Islet precursor cell (in vitro differentiated cells): Measurements from ENCODE around the gene DOCK7.

ENCODE experiments used
- DNase-seq: peaks from one replicate; pipeline ENCODE4 v3.0.0-alpha.2; 2018

DOCK7 gene

DNA sequence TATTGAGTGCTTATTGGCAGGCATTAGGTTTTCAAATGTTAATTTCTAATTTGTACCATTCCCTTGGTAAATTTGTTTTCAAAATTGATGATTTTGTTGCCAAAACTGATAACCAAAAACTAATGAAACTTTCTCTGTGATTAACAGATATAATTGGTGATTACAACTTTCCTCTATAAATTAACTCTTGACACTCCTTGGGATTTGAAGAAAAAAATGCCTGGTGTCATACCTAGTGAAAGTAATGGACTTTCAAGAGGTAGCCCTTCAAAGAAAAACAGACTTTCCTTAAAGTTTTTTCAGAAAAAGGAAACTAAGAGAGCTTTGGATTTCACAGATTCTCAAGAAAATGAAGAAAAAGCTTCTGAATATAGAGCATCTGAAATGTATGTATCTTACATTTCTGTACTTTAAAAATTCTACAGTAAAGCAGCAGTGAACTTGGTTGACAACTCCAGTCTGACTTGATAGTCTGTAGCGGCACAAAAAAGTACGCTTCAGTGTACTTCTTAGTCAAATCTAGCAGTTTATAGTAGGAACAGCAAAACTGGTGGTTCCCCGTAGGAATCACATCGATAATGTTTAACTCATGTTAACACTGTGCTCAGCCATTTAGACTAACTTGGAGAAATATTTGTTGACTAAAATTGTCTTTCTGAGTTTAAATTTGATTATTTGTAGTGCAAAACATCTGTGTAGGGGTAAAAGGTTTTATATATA, 248.4 kb downstream of the DOCK7 start:
- DNase-seq, result no peak

DNA sequence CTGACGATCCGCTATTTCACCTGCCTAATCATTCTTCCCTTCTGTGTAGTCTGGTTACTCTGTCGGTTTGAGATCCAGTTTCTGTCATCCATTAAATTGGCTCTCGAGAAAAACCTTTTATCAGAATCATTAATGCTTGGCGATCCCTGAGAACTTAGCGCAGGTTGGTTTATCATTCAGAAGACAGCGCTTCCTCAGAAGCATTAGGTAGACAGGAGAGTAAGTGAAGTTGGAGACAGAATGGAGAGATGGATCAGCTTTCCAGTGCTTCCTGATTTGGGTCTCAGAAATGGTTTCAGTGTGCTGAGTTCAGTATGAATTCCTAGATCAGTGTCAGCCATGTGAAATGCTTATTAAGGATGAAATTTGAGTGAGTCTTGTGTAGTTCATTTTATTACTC, 250.0 kb downstream of the DOCK7 start:
- DNase-seq, result no peak

GRCh38 chr1:62437273-62437940, 250.8 kb downstream of the DOCK7 start:
- DNase-seq, result no peak

GRCh38 chr1:62436466-62437272, 251.5 kb downstream of the DOCK7 start, which contains the start of gene USP1:
Gene USP1 (plus strand): TSS chr1:62437049. CDS start chr1:62439868, 2,819 bp downstream.
- peak; percentile 100 for DNase-seq

GRCh38 chr1:62436039-62436465, 252.1 kb downstream of the DOCK7 start:
- DNase-seq, result no peak

DNA sequence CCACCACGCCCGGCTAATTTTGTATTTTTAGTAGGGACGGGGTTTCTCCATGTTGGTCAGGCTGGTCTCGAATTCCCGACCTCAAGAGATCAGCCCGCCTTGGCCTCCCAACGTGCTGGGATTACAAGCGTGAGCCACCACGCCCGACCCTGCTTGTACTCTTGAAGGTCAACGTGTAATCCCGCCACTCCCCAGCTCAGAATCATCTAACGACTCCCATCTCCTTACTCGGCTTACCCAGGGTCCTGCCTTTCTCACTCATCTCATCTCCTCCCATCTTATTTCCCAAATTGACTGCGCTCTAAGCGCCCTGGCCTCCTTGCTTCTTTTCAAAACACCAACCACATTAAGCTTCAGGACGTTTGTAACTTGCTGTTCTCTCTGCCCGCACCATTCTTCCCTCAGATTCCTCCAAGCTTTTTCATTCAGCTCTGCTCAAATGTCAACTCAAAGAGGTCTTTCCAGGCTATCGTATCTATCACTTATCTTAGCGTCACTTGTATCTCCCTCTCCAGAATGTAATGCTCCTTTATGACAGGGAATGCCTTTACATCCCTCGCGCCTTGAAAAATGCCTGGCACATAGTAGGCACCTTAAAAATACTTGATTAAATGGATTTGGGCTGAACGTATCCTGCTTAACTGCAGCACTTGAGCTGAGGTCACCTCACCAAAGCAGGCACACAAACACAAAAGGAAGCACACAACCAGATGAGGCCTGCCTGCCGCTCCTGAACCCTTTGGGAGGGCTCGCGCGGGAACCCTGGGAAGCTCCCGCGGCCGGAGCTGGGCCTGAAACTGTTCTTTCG, 252.8 kb downstream of the DOCK7 start:
- no peak for DNase-seq

DNA sequence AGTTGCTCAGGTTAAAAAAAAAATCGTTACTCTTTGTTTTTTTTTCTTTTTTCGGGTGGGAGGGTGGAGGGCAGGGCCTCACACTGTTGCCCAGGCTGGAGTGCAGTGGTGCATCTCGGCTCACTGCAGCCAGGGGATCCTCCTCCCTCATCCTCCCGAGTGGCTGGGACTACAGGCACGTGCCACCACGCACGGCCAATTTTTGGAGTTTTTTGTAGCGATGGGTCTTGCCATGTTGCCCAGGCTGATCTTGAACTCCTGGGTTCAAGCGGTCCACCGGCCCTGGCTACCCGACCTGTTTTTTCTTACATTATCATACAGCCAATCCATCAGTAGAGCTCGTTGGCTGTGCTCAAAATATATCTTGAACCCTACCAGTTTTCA, 253.6 kb downstream of the DOCK7 start:
- no peak for DNase-seq

DNA sequence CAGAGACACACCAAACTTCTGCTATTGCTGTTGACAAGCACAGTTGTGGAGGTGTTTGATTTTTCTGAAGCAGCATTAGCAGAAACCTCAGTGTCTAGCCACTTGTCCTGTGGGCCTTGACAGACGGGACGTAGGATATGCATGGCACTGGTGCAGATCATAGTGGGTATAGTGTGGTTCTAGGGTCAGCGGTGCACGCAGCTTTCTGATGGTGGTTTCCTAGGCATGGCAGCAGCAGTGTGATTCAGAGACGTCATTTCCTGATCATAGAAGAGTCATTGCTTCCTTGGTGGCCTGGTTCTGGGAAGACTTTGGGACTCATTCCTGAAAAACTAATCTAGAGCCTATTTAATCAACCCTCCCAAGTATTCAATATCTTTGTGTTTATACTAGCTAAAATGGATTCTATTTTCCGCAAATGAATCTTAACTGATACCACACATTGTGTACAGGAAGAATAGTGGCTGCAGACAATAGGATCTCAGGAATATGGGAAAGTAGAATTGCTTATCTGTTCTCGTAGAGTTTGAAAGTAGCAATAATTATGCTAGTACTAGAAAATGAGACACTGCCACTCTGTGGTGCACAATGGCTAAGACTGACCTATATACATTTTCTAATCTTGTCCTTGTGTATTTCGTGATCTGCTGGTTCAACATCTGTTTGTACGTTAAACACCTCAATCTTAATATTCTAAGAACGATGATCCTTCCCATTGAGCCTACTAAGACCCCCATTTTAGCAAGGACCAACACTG, 254.1 kb downstream of the DOCK7 start:
- no peak for DNase-seq

GRCh38 chr1:62429581-62429980, 258.6 kb downstream of the DOCK7 start:
- DNase-seq, result no peak

DNA sequence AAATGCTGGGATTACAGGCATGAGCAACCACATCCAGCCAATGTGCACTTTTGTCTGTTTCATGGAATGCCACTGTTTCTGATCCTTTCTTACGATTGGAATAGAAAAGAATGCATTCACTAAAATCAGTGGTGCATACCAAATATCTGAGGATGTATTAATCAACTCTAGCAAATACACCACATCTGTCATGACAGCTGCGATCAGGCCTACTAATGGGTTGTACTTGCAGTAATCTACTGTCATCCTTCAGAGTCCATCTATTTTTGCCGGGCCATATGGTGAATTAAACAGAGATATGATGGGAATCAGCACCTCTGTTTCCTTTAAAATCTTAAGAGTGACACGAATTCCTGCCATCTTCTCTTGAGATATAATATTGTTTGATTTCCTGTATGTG, 259.8 kb downstream of the DOCK7 start:
- DNase-seq, result no peak

DNA sequence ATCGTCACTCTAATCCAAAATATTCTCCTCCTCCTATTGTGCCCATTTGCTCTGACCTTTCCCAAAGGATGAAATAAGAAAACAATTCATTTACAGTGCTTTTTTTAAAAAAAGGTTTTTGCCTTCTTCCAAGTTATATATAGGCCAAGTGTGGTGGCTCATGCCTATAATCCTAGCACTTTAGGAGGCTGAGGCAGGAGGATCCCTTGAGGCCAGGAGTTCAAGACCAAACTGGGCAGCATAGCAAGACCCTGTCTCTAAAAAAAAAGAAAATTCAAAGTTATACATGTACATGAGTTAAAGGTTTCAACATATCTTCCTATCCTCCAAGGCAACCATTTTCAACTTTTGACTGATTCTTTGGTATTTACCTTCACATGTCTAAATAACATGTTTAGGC, 261.4 kb downstream of the DOCK7 start:
- no peak for DNase-seq

DNA sequence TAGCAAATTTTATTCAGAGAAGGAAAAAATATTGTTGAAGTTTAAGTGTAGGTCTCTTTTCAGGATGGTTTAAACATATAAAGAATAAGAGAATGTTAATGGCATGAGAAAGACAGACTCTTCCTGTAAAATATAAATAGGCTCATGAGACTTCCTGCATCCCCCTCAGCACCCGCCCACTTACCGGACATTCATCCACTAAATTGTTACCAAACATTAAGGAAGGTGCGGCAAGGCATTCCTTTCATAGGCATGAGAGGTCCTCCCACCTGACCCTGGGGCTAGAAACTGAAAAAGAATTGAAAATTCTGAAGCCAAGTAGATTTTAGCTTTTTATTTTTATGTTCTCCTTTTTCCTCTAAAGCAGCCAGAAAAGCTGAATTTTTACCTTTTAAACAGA, 261.9 kb downstream of the DOCK7 start:
- no peak for DNase-seq

DNA sequence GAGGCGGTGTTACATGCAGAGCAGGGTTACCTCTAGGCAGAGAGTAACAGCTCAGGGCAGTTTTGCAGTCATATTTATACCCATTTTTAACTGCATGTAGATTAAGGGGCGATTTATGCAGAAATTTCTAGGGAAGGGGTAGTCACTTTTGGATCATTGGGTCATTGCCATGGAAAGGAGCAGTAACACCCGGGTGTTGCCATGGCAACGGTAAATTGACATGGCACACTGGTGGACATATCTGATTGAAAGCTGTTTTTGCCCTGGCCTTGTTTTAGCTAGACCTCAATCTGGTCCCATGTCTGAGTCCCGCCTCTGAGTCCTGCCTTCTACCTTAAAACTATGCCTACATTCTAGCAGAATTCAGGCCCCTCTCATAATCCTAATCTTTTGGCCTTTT, 263.1 kb downstream of the DOCK7 start:
- no peak for DNase-seq

DNA sequence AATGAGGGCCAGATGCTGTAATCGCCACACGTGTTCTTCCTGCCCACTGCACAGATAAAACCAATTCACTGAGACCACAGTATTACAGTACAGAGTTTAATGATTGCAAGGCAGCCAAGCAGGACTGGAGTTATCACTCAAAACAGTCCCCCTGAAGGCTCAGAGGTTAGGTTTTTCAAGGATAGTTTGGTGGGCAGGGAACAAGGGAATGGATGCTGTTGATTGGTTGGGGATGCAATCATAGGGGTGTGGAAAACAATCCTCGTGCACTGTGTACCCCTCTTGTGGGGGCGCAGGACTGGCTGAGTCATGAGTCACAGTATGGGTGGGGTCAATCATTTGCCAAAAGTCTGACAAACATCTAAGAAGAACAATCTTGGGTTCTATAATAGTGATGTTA, 263.8 kb downstream of the DOCK7 start:
- no peak for DNase-seq

GRCh38 chr1:62423580-62424242, 264.5 kb downstream of the DOCK7 start:
- no peak for DNase-seq

GRCh38 chr1:62420214-62420613, 268.0 kb downstream of the DOCK7 start:
- no peak for DNase-seq

DNA sequence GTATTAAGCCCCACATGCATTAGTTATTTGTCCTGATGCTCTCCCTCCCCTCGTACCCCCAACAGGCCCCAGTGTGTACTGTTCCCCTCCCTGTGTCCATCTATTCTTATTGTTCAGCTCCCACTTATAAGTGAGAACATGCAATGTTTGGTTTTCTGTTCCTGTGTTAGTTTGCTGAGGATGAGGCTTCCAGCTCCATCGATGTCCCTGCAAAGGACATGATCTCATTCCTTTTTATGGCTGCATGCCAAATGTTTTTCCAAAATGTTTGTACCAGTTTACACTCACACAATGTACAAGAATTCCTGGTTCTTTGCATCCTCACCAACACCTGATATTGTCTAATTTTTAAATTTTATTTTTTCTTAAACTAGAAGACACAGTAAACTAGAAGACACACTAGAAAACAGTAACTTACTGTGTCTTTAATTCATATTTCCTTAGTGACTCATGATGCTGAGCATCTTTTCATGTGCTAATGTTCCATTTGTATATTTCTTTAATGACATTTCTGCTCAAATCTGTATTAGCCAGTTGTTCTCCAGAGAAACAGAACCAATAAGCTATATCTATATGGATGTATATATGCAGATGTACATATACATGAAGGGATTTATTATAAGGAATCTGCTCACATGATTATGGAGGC, 270.7 kb downstream of the DOCK7 start:
- DNase-seq, result no peak

GRCh38 chr1:62415687-62416086, 272.5 kb downstream of the DOCK7 start:
- DNase-seq, result no peak

DNA sequence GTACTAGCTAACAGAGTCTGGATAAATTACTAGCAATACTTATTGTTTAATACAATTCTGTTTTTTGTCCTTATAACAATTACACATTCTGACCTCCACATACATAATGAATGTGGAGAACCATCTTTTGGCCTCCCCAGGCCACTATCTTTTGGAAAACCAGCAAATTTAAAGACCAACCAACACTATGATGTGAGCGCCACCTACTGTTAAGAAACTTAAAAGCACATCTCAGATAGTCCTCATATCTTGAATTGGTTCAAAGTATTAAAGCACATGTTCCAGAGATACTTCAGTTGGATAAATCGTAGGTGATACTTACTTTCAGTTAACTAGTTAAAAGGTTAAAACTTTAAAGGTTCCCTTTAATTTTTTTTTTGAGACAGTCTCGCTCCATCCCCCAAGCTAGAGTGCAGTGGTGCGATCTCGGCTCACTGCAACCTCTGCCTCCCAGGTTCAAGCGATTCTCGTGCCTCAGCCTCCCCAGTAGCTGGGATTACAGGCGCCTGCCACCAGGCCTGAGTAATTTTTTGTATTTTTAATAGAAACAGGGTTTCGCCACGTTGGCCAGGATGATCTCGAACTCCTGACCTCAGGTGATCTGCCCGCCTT, 280.7 kb downstream of the DOCK7 start:
- DNase-seq, result no peak

- no peak for DNase-seq
These were observed 281.6 kb downstream of the DOCK7 start for GRCh38 chr1:62406576-62406975.

GRCh38 chr1:62405247-62405646, 282.9 kb downstream of the DOCK7 start:
- DNase-seq, result no peak
